Adrenal gland (tissue), 5 donors: Measurements from ENCODE around the gene CFH.

ENCODE experiments used
- CTCF ChIP-seq, 6 experiments: fragments of 450-650 bp in 4 of 6; fragments of 200-600 bp in 2 of 6; sonication (generic) in 1 of 6; IDR thresholded peaks; 1 replicate in 5 of 6; 2 replicates in 1 of 6; pipeline versions ENCODE4 v1.5.1 to v1.8.0; 2016 to 2021; ENCODE audit warnings: antibody characterized with exemption in 6 of 6, mild to moderate bottlenecking in 2 of 6, moderate library complexity in 1 of 6
- POLR2A ChIP-seq, 2 donors: fragments of 450-650 bp; IDR thresholded peaks; one replicate each; pipeline ENCODE4 v1.6.1; 2017; ENCODE audit warnings: antibody characterized with exemption in 2 of 2, mild to moderate bottlenecking in 2 of 2, moderate library complexity in 1 of 2
- donor health status: DM: no; HTN: no; CAD: no.

- TF ChIP-seq CTCF (IDR thresholded peaks at IDR 0.05): no peak
- no peak for TF ChIP-seq POLR2A (IDR thresholded peaks at IDR 0.05)
These were observed 23.1 kb downstream of the CFH start for GRCh38 chr1:196674908-196675307.
